Activated T-cell treated with anti-CD3 and anti-CD28 coated beads for 24 hours (primary cell): ENCODE data around the gene NUAK1.

Source experiments
- DNase-seq: peaks from one replicate; pipeline ENCODE4 v3.0.0-alpha.2; 2020; ENCODE audit warnings: low read depth

NUAK1 gene

DNA sequence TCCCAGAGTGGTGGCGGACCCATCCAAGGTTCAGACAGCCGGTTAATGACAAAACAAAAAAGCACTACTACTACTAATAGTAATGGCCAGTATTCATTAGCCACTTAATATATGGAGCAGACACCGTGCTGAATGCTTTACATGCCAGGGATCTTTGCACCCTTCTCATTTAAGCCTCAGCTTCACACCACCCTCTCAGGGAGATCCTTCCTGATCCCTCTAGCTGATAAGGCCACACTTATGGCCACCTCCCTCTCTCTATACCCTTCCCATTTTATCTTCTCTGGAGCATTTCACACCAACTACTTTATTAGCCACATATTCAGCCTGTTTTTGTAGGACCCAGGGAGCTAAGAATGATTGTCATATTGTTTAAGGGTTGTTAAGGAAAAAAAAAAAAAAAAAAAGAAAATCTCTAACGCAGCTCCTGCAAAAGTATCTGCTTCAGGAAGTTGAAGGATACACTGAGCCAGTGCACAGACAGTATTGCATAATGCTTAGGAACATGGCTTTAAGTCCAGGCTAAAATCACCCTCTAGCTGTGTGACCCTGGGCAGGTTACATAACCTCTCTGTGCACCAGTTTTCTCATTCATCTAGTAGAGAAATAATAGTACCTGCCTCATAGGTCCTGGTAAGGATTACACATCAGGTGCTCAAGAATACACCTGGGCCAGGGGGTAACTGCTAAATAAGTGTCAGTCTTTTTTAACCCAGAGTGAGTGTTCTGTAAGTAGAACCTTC, 29.4 kb downstream of the NUAK1 start:
- DNase-seq, result no peak

DNA sequence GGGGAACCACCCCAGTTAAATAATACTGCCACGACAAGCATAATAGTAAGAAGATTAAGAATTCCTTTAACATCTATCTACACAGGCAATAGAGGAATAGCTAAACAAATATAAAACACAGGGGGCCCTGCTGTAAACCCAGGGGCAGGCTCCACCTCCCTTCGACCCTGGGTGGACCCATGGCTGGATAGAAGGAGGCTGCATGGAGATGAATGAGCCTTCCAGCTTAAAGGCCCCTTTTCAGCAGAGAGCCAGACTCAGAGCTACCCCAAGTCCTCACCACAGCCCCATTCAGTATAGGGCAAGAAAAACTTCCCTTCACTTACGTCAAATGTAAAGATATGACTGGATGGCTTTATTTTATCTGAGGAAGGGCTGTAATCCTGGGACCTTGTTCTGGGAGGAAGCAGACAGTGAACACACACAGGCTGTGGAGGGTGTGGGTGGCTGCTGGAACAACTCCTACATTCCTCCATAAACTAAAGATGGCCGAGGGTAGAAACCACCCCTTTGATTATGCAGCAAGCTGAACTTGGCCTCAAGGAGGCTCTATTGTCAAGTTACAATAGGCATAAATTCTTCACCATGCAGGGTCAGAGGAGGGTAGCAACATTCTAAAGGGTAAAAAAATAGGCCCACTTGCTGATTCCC, 30.4 kb downstream of the NUAK1 start:
- DNase-seq, result no peak

DNA sequence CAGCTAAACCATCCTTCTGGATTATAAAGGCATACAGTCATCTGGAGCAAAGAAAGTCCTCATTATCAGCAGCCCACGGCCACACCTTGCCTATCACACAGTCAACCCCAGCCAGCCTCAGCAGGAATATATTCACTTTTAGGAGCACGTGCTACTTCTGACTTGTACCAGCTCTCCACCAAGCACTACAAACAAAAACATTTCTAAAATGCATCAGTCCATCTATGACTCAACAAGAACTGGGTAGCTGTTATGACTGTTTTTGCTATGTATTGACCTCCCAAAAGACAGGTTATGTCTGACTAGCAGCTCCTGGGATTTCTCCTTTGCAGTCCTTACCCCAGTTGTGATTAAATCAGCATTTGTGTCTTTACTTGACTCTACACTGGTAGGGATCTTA, 31.2 kb downstream of the NUAK1 start:
- DNase-seq, result no peak

DNA sequence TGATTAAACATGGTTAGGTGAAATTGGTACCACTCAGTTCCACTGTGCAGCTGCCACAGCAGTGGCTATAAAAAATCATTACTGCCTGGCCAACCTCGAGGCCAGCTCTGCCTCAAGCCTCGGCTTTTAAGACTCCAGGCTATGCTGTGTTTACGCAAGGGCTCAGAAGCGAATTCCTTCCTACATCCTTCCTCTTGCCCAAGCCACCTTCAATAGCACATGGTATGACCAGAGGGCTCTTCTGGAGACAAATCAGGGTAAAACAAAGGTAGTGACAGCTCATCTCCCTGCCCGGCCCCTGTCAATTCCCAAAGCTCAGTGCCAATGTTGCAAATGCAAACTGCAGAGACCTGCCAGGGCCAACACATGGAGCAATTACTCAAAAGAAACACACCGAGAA, 31.9 kb downstream of the NUAK1 start:
- no peak for DNase-seq

DNA sequence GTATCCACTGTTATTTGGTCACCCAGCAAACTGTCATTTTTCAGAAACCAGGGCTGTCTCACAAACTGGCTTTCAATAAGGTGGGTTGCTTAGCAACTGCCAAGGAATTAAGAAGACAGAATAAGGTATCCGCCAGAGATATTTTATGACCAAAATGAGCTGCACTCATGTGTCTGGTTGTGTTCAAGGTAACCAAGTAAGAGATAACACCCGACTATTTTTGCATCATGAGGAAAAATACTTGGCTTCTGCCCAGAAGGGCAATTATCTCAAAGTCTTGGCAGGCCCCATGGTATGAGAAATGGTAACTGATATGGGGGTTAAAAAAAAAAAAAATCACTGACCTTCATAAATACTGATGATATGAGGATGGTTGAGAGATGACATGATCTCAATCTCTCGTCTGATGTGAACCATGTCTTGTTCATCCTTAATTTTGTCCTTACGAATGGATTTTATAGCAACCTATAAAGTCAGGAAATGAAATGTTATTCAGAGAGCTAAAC, 32.6 kb downstream of the NUAK1 start:
- no peak for DNase-seq

DNA sequence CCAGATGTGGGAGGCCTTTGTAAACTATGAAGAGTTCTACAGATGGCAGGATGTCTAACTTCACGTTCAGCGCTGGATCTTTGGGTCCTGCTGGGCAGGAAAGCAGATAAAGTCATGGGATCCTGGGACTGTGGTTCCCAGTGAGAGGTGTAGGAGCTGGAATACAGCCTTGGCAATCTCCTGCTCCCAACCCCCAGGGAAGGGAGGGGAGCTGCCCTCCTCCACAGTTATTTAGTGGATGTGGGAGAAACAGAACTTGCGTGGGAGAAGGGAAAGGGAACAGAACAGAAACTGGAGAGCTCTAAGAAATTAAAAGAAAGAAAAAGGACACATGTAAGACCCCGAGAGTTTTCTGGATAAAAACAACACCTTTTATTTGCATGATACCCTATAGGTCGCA, 37.0 kb downstream of the NUAK1 start:
- DNase-seq, result no peak

DNA sequence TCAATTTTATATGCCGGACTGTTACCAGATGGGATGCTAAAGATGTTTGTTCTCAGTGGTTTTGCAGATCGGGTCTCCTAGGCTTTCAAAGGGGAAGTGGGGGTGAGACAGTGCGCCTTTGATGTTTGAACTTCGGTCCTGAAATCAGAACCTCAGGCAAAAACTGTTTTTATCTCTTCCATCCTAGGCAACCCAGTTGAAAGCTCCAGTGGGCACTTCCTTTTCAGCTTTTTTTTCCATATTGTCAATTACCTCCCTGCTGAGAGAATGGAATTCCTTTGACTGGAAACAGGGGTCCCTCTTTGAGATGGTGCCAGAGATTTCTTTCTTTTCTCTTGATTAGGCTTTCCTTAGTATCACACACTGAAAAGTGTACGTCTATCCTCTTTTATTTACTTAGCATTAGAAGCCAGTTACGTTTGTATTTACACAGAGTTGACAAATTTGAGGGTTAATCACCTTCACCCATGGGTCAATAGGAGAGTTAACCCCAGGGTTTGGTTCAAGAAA, 40.0 kb downstream of the NUAK1 start:
- DNase-seq, result no peak

DNA sequence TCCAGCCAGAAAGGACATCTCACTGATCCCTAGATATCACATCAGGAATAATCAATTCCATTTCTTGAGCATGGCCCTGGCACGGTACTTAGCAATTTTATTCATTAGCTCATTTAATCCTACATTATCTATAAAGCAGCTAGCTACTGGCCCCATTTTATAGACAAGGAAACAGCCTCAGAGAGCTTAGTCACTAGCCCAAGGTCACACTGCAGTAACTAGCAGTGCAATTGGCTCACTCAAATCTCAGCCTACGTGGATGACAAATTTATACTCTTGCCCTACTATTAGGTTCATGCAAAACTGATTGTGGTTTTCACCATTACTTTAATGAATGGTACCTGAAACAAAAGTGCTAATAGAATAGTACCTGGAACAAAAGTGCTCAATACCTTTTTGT, 41.7 kb downstream of the NUAK1 start:
- DNase-seq, result no peak

DNA sequence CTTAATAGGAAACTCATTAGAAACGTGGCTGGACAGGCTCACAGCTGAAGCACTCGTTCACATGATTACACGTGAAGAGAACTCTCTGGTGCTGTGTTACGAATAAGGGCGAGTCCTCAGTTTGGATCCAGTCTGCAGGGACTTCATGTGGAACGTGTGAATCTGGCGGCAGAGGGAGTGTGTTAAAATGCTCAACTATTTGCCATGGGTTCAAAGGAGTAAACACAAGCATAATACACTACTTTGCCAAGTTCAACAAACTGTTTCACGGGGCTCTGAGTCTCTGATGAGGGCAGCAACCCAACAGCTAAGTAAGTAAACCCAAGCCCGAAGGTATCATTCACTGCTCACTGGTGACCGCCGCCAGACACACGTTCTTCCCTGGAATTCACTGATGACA, 42.4 kb downstream of the NUAK1 start:
- DNase-seq, result no peak

DNA sequence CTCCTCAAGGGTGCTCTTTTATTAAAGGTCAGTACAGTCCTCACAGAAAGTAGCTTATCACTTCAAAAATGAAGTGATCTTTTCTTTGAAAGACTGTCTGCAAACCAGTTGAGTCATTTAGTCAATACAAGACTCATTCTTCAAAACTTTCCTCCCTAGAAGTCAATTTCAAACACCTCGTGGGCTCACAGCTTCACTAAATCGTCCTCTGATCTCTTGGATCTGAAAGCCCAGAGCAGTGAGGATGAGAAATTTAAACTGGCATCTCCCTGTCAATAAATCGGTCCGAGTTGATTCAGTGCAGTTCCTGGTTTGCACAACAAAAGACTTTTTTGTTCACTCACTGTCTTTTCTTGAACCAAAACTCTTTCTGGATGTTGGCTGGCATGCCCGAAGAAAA, 44.5 kb downstream of the NUAK1 start:
- no peak for DNase-seq

DNA sequence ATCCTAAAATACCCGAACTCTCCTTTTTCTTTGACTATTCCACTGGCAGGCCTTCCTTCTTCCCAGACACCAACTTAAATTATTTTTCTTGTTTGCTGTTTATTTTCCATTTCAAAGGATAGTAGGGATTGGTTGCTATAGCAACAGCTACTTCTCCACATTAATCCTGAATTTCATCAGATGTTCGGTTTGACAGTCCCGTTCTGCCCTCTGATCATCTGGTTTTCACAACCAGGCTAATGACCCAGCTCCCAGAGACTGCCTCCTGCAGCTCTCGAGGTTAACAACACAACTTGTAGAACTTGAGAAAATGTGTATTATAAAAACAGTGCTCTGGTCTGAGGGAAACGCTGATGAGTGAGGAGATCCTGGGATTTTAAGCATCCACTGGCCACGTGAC, 45.5 kb downstream of the NUAK1 start:
- no peak for DNase-seq

DNA sequence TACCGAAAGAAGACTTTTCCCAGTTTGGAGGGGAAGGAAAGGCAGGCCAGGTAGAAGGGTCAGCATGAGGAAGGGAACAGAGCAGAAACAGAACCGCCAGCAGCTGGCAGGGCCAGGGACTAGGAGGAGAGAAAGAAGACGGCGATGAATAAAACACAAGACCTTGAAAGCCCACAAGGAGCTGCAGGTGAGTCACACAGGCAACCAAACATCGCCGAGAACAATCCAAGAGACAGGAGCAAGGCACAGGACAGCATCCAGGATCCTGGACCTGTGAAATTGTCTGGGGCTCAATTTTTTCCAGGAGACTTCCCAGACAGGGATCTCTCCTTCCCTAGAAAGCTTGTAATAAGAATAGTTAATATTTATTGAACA, 47.3 kb downstream of the NUAK1 start:
- DNase-seq, result no peak

DNA sequence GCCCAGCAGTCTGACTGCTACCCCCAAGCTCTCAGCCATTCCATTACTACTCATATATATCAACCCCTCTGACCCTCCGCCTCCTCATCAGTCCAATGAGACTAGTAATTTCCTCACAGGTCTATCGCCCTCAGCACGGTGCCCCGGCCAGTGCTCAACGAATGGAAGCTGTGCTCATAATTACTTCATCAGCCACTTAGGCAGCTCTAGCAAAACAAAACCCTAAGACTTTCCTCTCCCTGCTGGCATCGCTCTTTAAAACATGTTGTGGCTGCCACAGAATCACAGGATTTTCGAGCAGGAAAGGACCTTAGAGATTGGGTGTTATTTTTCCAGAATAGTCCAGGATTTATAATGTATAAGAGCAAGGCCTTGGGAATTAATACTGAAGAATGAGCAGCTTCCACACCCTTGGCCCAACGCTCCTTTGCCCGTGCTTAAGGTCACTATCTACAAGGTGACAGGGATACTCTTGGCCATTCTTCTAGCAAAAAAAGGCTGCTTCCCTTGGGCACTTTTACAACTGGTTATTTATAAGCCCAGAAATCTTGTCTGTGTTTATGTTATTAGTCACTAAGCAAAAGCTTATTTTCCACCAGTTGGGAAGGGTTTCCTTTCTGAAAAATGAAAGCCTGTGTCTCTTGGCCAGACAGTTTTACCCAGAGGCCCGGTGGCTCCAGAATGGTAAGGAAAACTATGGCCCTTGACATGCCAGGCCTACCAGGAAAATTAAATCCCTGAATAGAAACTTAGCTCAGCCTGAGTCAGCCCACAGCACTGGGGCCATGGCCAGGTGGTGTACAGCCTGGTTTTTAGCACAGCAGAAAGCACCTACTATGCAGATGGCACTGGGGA, 47.9 kb downstream of the NUAK1 start:
- no peak for DNase-seq

DNA sequence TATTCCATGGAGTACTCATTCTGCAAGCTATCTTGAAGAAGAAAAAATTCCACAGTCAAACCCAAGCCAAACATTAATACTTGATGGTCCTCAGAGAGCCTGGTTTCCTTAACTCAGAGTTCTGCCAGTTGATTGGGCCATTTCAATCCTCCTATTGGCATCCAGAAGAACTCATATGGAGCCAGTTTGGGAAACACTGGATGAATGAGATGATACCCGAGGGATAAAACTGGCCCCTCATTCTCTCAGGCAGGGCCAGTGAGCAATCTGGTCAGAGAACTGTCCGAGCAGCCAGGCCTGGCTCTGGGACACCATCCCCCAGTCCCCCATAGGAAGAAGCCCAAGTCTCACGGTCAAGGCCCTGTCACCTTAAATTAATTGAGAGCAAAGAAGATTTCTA, 48.8 kb downstream of the NUAK1 start:
- DNase-seq, result no peak

DNA sequence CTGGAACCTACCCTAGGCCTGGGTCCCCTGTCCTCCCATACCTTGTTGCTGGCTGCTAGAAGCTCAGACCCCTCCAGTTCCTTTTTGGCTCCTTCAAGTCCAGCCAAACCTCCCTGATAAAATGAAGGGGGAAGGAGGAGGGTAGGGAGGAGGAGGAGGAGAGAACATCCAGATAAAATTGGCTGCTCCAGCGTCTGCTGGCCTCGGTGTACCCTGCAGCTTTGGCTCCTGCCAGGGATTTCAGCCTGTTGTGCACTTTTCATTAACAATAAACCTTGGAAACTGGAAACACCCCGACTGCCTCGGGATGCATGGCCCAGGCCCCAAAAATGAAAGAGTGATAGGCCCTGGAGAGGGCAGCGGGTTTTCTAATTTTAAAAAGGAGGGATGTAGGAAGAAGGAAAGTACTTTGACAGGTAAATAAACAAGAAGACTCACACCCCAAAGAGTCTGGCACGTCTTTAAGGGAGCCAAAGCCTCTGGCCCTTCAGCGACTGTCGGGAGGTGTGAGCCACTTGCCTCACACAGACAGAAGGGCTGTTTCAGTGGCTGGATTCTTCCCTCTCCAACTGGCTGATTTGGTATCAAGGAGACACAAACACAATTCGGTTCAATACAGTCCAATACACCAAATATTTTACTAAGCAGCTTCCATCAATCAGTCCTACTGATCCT, 49.8 kb downstream of the NUAK1 start:
- DNase-seq, result no peak

DNA sequence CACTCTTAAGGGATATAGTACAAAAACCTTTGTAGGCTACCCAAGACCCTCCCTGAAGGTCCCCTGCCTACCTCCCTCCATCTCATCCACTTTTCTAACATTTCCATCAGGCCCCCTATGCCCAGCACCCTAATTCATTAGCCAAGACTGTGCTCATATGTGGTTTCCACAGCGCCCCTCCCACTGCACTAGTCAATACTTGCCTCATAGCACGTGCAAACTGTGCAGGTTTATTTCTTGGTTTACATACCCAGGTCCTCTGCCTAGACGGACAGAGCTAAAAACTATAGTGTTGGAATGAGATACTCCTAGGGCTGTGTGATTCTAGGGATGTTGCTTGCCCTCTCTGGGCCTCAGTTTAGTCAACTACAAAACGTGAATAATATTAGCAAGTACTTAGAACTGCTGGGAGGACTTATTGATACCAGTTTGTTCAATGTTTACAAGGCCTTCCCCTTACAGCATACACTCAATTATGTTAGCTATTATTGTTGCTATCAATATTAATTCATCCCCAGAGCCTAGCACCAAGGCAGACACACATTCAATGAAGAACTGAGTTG, 50.4 kb downstream of the NUAK1 start:
- DNase-seq, result no peak

DNA sequence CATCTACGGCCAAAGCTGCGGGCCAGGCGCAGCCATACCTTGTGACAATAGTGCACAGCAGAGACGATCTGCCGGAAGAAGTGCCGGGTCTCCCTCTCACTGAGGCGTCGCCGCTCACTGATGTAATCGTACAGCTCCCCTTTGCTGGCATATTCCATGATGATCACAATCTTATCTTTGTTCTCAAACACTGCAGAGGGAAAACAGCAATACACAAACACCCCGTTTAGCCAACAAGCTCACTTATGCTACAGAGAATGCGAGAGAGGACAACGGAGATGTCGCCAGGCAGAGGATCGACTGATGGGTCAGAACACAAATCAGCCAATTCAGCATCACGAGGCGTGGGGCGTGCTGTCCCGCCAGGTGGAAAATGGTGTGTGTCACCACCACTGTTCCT, 52.1 kb downstream of the NUAK1 start:
- no peak for DNase-seq

DNA sequence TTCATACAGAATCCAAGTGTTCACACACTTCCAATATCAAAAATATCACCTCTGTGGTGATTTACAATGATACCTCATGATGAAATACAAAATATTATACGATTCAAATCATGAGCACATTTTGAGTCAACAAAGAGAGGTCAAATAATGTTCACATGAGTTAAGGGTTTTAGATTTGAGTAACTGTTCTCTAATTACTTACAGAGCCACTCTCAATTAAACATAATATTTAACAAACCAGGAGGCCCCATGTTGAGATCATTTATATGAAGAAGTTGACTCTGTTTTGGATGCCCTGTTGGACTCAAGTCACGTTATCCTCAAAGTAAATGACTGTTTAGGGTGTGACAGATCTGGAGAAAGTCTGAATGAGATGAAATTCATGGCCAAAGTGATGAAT, 53.5 kb downstream of the NUAK1 start:
- no peak for DNase-seq

DNA sequence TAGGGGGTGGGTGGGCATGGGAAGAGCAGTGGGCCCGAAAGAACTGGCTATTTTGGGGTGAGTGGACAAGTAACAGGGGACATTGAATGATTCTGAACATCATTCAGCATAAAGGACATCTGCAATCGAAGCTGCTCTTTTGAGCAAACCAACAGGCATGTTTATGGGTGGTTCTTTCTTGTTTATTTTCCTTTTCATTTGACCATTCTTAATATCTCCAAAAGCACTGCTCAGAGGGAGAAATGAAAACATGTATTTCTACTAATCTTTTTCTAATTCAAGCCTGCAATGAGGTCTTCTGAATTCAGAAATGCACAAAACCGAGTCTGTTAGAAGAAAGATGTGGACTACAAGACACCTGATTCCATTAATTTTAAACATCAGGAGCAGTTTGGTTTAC, 54.0 kb downstream of the NUAK1 start:
- DNase-seq, result no peak

DNA sequence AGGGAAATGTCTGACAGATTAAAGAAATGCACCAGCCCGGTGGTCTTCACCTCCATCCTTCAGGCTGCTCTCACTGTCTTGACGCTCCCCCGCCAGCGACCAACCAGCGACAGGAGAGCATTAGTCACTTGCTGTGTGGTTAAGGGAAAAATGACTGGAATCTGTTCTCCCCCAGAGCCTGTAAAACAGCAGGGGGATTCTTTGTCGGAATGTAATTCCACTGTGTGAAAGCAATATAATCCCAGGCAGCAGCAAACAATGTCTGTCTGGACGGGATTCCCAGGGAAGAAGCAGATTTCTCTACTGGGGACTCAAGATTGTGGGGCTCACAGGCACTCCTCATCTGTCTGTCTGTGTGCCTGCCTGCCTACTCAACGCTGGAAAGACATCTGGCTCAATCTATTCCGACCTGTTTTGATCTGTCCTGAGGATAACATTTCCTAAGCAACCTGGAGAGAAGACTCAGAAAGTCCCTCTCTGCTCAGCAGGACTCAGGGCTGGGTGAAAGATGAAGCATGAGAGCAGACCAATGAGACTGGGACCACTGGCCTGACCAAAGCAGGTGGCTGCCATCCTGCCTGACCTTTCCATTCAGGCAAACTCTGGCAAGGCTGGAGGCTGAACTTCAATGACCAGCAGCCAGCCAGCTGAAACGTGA, 54.6 kb downstream of the NUAK1 start:
- DNase-seq, result no peak
